Gastroesophageal sphincter (tissue), 4 donors: ENCODE measurements around the gene IRAK1BP1. TPM values are rescaled to one million over a fixed set of nuclear protein-coding genes. Genes with fewer than 3 reads are reported as not detected.

Experiments used
- ATAC-seq: fragments of 150-250 bp; one replicate; pipeline ENCODE4 v1.9.1; 2016; ENCODE audit warnings: mild to moderate bottlenecking, moderate library complexity
- H3K27ac ChIP-seq, 4 donors: fragments of 200-600 bp; sonication (generic) in 3 of 4; 1 replicate in 3 of 4; 2 replicates in 1 of 4; pipeline ENCODE4 v1.5.1; 2016 to 2019
- H3K27me3 ChIP-seq: fragments of 200-600 bp; sonication (generic); one replicate; pipeline ENCODE4 v1.5.1; 2019
- H3K36me3 ChIP-seq, 2 donors: fragments of 200-600 bp; sonication (generic); one replicate each; pipeline ENCODE4 v1.5.1; 2019; ENCODE audit warnings: control low read depth in 1 of 2
- H3K4me1 ChIP-seq, 3 donors: fragments of 200-600 bp; sonication (generic); 1 replicate in 2 of 3; 2 replicates in 1 of 3; pipeline ENCODE4 v1.5.1; 2016 to 2019; ENCODE audit warnings: control low read depth in 2 of 3
- H3K4me3 ChIP-seq, 2 donors: fragments of 200-600 bp; sonication (generic); one replicate each; pipeline ENCODE4 v1.5.1; 2019; ENCODE audit warnings: mild to moderate bottlenecking in 1 of 2, moderate library complexity in 1 of 2
- H3K9me3 ChIP-seq, 3 donors: fragments of 200-600 bp; sonication (generic); one replicate each; pipeline ENCODE4 v1.5.1; 2017 to 2019; ENCODE audit warnings: control low read depth in 2 of 3
- EP300 ChIP-seq: sonication (generic); formaldehyde crosslinking; IDR thresholded peaks from one replicate; pipeline ENCODE4 v1.6.1; 2017; ENCODE audit warnings: antibody characterized with exemption, mild to moderate bottlenecking
- POLR2A ChIP-seq, 2 donors: fragments of 450-650 bp; IDR thresholded peaks; one replicate each; pipeline ENCODE4 v1.6.1; 2017; ENCODE audit warnings: antibody characterized with exemption in 2 of 2, mild to moderate bottlenecking in 2 of 2, moderate library complexity in 1 of 2
- POLR2AphosphoS5 ChIP-seq: sonication (generic); formaldehyde crosslinking; IDR thresholded peaks from one replicate; pipeline ENCODE4 v1.6.1; 2017; ENCODE audit warnings: antibody characterized with exemption
- WGBS, 2 donors: methylation state at CpG; one replicate each; pipeline ENCODE4 v1.1.5; 2018; ENCODE audit warnings: low coverage in 1 of 2; 5-methylcytosine and 5-hydroxymethylcytosine counted together
- total RNA-seq, 4 donors: library from RNA; depleted of rRNA; stranded (reverse); fragments of >200 nt; gene quantifications; one replicate each; pipeline ENCODE4 v1.1.0, GENCODE V29; 2016
- TF ChIP-seq, protein P1 (sequence below), 4 experiments: fragments of 200-600 bp in 2 of 4; fragments of 450-650 bp in 2 of 4; sonication (generic) in 1 of 4; IDR thresholded peaks; one replicate each; pipeline ENCODE4 v1.5.1; 2017 to 2019; ENCODE audit warnings: antibody characterized with exemption in 4 of 4, mild to moderate bottlenecking in 2 of 4, moderate library complexity in 2 of 4

The IRAK1BP1 gene
- total RNA-seq, 4 donors from 2014 or later: 3.1 to 6.1 (median 5.3) TPM

DNA sequence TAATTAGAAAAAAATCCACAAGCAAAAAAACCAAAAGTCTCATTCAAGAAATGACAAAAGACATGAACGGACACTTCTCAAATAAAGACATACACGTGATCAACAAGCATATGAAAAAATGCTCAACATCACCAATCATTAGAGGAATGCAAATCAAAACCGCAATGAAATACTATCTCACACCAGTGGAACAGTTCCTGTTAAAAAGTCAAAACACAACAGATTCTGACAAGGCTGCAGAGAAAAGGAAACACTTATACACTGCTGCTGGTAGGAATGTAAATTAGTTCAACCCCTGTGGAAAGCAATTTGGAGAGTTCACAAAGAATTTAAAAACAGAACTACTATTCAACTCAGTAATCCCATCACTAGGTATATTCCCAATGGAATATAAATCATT lies 58.0 kb downstream of the IRAK1BP1 start:
- Histone ChIP-seq H3K9me3 (peaks cover 0 to 33% (median 0%) of the 10 kb centered on the region in 3 donors), H3K4me1 (no peaks in the 10 kb centered on the region), H3K4me3 (no peak overlapping the region), H3K27me3 (no peaks in the 10 kb centered on the region), H3K27ac (no peak overlapping the region), H3K36me3 (no peaks in the 10 kb centered on the region)
- no peak for ATAC-seq
- WGBS, 2 donors: 83 to 95% methylated on average over 2 to 3 of the region's 3 CpGs
- no peak for TF ChIP-seq POLR2AphosphoS5

DNA sequence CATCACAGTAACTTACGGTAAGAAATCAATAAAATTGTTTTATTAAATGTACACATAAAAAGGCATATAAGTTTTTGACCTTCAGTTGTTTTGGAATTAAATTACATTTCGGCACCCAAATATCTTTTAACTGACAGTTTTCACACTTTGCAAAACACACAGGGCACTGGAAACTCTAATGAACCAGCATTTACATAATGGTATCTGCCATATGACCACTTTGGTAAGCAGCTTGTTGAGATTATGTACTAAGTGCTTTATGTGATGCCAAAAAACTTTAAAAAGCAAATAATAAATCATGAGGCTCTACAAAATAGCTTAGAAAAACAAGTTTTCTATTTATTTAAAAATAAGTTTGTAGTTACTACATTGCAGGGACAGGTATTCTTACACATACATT lies 68.2 kb downstream of the IRAK1BP1 start:
- peaks cover 0 to 11% (median 0%) of the 10 kb centered on the region in 3 donors for H3K9me3 ChIP-seq
- 95 to 96% methylated on average over 2 of the region's 2 CpGs for WGBS, 2 donors
- H3K4me1 ChIP-seq: peaks cover 0 to 14% (median 0%) of the 10 kb centered on the region in 3 donors
- H3K4me3 ChIP-seq: no peak overlapping the region
- TF ChIP-seq POLR2A (IDR thresholded peaks at IDR 0.05): no peak
- no peak for TF ChIP-seq POLR2AphosphoS5
- no peak for TF ChIP-seq EP300
- TF ChIP-seq, protein P1, sequence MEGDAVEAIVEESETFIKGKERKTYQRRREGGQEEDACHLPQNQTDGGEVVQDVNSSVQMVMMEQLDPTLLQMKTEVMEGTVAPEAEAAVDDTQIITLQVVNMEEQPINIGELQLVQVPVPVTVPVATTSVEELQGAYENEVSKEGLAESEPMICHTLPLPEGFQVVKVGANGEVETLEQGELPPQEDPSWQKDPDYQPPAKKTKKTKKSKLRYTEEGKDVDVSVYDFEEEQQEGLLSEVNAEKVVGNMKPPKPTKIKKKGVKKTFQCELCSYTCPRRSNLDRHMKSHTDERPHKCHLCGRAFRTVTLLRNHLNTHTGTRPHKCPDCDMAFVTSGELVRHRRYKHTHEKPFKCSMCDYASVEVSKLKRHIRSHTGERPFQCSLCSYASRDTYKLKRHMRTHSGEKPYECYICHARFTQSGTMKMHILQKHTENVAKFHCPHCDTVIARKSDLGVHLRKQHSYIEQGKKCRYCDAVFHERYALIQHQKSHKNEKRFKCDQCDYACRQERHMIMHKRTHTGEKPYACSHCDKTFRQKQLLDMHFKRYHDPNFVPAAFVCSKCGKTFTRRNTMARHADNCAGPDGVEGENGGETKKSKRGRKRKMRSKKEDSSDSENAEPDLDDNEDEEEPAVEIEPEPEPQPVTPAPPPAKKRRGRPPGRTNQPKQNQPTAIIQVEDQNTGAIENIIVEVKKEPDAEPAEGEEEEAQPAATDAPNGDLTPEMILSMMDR (IDR thresholded peaks at IDR 0.05): no peak
- H3K27me3 ChIP-seq: no peaks in the 10 kb centered on the region
- peaks cover 0 to 17% of the 10 kb centered on the region in 2 donors for H3K36me3 ChIP-seq
- no peak overlapping the region for H3K27ac ChIP-seq
- ATAC-seq: no peak

DNA sequence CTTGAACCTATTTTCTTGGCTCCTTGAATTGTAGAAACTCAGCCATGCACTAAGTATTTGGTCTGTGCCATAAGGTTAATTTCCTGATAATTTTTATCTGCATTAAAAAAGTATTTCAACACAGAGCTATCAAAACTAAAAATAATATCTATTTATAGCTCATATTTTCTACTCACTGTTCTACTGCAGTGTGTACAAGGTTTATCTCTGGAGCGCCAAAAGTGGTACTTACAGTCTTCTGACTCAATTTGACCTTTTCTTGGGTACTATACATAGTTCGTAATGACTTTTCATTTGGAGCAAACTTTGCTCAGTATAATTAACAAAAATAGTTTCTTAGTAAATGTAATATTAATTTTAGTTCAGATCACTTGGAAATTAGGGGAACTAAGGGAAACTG lies 69.2 kb downstream of the IRAK1BP1 start:
- no peak for ATAC-seq
- WGBS, 2 donors: 52 to 77% methylated on average over 2 of the region's 2 CpGs

DNA sequence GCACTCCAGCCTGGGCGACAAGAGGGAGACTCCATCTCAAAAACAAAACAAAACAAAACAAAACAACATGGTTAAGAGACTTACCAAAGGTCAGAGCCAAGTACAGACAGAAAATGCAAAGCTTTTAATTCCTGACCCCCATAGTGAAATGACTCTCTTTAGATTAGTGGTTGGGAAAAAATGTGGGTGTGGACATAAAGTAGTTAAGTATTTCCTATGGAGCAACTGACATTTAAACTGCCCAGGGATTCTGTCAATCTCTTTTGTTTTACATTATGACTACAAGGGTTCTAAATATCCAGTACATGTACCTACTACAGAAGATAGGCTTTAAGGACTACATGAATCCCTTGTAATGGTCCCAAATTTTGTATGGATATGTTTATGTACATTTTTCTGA lies 75.1 kb downstream of the IRAK1BP1 start:
- no peak for ATAC-seq
- TF ChIP-seq POLR2A (IDR thresholded peaks at IDR 0.05) (no peak), POLR2AphosphoS5 (no peak), EP300 (no peak)
- TF ChIP-seq, protein P1 (IDR thresholded peaks at IDR 0.05): no peak
- H3K4me3 ChIP-seq: no peak overlapping the region
- H3K4me1 ChIP-seq: peaks cover 0 to 4% (median 0%) of the 10 kb centered on the region in 3 donors
- WGBS, 2 donors: 100% methylated on average over 1 of the region's 1 CpG; no CpG with 5 or more reads in 1 of the 2 donors
- peaks cover 0 to 85% of the 10 kb centered on the region in 2 donors for H3K36me3 ChIP-seq
- no peaks in the 10 kb centered on the region for H3K9me3 ChIP-seq
- no peaks in the 10 kb centered on the region for H3K27me3 ChIP-seq
- H3K27ac ChIP-seq: no peak overlapping the region

More for the DNA sequence above, 69.2 kb downstream of the IRAK1BP1 start:
- peaks cover 0 to 11% (median 0%) of the 10 kb centered on the region in 3 donors for H3K9me3 ChIP-seq
- H3K36me3 ChIP-seq: peaks cover 0 to 27% of the 10 kb centered on the region in 2 donors
- no peaks in the 10 kb centered on the region for H3K27me3 ChIP-seq
- H3K4me3 ChIP-seq: no peak overlapping the region
- no peak overlapping the region for H3K27ac ChIP-seq
- H3K4me1 ChIP-seq: peaks cover 0 to 14% (median 0%) of the 10 kb centered on the region in 3 donors
- TF ChIP-seq POLR2AphosphoS5 (no peak), EP300 (no peak), POLR2A (IDR thresholded peaks at IDR 0.05) (no peak)
- TF ChIP-seq, protein P1 (IDR thresholded peaks at IDR 0.05): no peak

DNA sequence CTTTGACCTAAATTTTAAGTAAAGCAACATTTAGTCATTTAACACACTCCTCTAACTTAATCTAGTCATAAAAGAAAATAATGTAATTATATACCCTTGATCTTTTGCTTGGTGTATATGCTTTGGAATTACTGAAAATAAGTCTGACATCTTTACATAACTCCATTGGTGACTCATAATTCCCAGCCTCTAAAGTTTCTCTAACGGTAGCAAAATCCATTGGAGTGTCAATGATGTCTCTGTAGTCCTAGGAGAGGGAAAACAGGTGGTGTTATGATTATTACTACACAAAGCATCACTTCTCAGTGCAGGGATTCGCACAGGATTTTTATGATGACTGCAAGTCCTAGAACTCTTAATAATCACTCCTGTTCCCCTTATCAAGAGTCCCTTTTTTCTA lies 80.2 kb downstream of the IRAK1BP1 start:
- Histone ChIP-seq H3K4me3 (no peak overlapping the region), H3K9me3 (peaks cover 0 to 13% (median 0%) of the 10 kb centered on the region in 3 donors), H3K27ac (no peak overlapping the region), H3K36me3 (peaks cover 0 to 99% of the 10 kb centered on the region in 2 donors), H3K4me1 (no peaks in the 10 kb centered on the region), H3K27me3 (no peaks in the 10 kb centered on the region)
- TF ChIP-seq POLR2AphosphoS5 (no peak), POLR2A (IDR thresholded peaks at IDR 0.05) (no peak), EP300 (no peak)
- TF ChIP-seq, protein P1 (IDR thresholded peaks at IDR 0.05): no peak
- WGBS, 2 donors: 52 to 61% methylated on average over 2 of the region's 2 CpGs
- ATAC-seq: no peak
